ENCODE data around the gene GDNF.
"Not testable (repeated sequence)": the region's sequence is repeated elsewhere in the genome, so short reads cannot be mapped to it uniquely, and the experiment has no call there.

Gene GDNF

GRCh38 chr5:37815913-37816312, 23.9 kb downstream of the GDNF start:
- DNase-seq, result no peak

- no peak for DNase-seq
These were observed 25.1 kb downstream of the GDNF start for GRCh38 chr5:37814699-37815098.

- DNase-seq, result no peak
These were observed 27.5 kb downstream of the GDNF start for GRCh38 chr5:37812365-37812764.

- no peak for DNase-seq
These were observed 28.0 kb downstream of the GDNF start for GRCh38 chr5:37811866-37812265.

GRCh38 chr5:37810311-37810710, 29.5 kb downstream of the GDNF start:
- no peak for DNase-seq

GRCh38 chr5:37808945-37809344, 30.9 kb downstream of the GDNF start:
- no peak for DNase-seq

- DNase-seq, result no peak
These were observed 32.1 kb downstream of the GDNF start for GRCh38 chr5:37807621-37808301.

GRCh38 chr5:37807015-37807414, 32.8 kb downstream of the GDNF start:
- DNase-seq, result no peak

GRCh38 chr5:37806476-37806875, 33.4 kb downstream of the GDNF start:
- no peak for DNase-seq

GRCh38 chr5:37806016-37806415, 33.8 kb downstream of the GDNF start:
- no peak for DNase-seq

- no peak for DNase-seq
These were observed 35.4 kb downstream of the GDNF start for GRCh38 chr5:37804401-37804800.

- no peak for DNase-seq
These were observed 36.4 kb downstream of the GDNF start for GRCh38 chr5:37803487-37803886.

- no peak for DNase-seq
These were observed 38.3 kb downstream of the GDNF start for GRCh38 chr5:37801521-37801920.

GRCh38 chr5:37799865-37800421, 39.9 kb downstream of the GDNF start:
- no peak for DNase-seq

- DNase-seq, result not testable (repeated sequence)
These were observed 43.4 kb downstream of the GDNF start for GRCh38 chr5:37796435-37796834.

GRCh38 chr5:37795292-37795691, 44.5 kb downstream of the GDNF start:
- not testable (repeated sequence) for DNase-seq

- DNase-seq, result no peak
These were observed 46.7 kb downstream of the GDNF start for GRCh38 chr5:37792975-37793631.

- DNase-seq, result no peak
These were observed 48.5 kb downstream of the GDNF start for GRCh38 chr5:37791321-37791720.

- DNase-seq, result no peak
These were observed 49.9 kb downstream of the GDNF start for GRCh38 chr5:37789991-37790390.

GRCh38 chr5:37787742-37788141, 52.1 kb downstream of the GDNF start:
- DNase-seq, result no peak

GRCh38 chr5:37786862-37787519, 52.9 kb downstream of the GDNF start:
- DNase-seq, result no peak

GRCh38 chr5:37786416-37786815, 53.4 kb downstream of the GDNF start:
- no peak for DNase-seq

GRCh38 chr5:37781409-37781808, 58.4 kb downstream of the GDNF start:
- not testable (repeated sequence) for DNase-seq
